Measurements from ENCODE around the gene NRXN3. TPM values are rescaled to one million over a fixed set of nuclear protein-coding genes. Genes with fewer than 3 reads are reported as not detected.
A peak's percentile ranks its signal among the peaks of the same experiment; 100 is the strongest.

NRXN3 gene
- polyA plus RNA-seq, 3 donors, result 6.4 to 7.9 (median 6.9) TPM

GRCh38 chr14:78592616-78593219 lies 422.5 kb downstream of the NRXN3 start:
- no peak for DNase-seq (ENCODE audit: extremely low read depth in 1 of 11, low read depth in 9 of 11, low spot score in 4 of 11)

GRCh38 chr14:78593949-78594348 lies 423.8 kb downstream of the NRXN3 start:
- DNase-seq (ENCODE audit: extremely low read depth in 1 of 11, low read depth in 9 of 11, low spot score in 4 of 11), result no peak

- DNase-seq (ENCODE audit: extremely low read depth in 1 of 11, low read depth in 9 of 11, low spot score in 4 of 11), result no peak
These were observed 425.6 kb downstream of the NRXN3 start for GRCh38 chr14:78595797-78596196.

- peak; percentile 33 to 63 (median 43) for DNase-seq (ENCODE audit: extremely low read depth in 1 of 11, low read depth in 9 of 11, low spot score in 4 of 11)
These were observed 428.1 kb downstream of the NRXN3 start for GRCh38 chr14:78598046-78598920.

DNA sequence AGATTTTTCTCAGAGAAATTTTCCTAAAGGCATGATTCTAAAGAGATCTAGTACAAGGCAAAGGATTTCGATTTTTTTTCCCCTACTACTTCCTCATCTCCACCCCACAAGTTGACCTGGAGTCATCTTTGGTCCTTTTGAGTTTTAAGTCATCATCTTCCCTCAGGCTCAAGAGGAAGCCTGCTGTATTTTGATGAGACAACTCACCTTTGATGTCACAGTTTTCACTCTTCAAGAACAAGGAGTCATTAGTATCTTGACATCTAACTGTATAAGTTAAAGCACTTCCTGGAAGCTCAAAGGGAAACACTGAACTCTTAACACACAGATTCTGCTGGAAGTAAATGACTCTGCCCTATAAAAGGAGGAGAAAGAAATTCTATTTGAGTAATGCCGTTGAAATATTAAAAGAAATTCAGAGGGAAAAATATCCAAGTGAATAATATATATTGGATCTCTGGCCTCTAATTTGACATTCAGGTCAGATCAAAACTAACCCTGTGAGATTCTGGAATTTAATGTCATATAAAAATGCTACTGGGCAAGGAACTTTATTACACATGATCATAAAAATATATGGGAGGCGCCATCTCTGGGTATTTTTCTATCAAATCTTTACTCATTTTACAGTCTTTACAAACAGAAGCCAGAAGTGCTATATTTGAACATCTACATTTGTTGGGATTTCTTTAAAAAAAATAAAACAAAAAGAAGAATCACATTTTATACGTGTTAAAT lies 435.0 kb downstream of the NRXN3 start:
- DNase-seq (ENCODE audit: extremely low read depth in 1 of 11, low read depth in 9 of 11, low spot score in 4 of 11), result no peak

DNA sequence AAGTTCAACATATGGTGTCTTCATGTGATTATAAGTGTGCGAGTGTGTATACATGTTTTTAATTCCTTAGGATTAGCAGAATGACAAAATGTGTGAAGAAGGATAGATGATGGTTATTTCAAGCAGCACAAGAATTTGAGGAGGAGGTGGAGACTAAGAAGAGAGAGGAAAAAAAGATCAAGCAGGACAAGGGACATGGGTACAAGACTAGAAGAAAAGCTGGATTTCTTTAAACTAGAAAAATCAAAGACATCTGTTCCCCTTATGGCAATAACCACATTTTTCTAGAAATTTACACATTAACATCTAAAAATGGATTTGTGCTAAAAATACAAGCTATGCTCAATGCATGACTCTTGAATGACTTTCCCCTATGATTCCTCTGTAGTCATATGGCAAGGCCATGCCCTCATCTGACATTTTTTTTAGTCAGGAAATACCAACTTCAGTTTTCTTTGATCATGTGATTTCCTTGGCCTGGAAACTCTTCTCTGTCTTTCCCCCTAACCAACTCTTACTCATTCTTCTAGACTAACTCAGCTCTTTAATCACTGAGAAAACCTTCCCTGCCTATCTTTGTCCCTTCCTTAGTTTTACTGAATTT lies 435.8 kb downstream of the NRXN3 start:
- DNase-seq (ENCODE audit: extremely low read depth in 1 of 11, low read depth in 9 of 11, low spot score in 4 of 11), result no peak

- no peak for DNase-seq (ENCODE audit: extremely low read depth in 1 of 11, low read depth in 9 of 11, low spot score in 4 of 11)
These were observed 439.0 kb downstream of the NRXN3 start for GRCh38 chr14:78608998-78609787.

DNA sequence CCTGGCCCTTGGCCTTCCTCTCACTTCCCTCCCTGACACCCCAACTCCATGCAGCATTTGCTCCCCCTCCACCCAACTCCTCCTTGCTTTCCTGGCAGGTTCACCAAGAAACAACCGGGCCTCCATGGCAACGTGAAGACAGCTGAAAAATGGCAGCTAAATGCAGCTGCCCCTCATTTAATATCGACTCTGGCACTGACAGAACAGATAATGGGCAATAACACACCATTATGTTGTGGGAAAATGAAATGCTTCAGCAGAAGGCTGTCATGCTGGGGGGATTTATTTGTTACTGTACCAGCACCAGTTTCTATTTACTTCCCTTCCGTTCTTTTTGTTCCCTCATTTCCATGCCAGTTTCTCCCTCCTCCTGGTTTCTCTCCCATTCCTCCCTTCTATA lies 440.8 kb downstream of the NRXN3 start:
- no peak for DNase-seq (ENCODE audit: extremely low read depth in 1 of 11, low read depth in 9 of 11, low spot score in 4 of 11)

DNA sequence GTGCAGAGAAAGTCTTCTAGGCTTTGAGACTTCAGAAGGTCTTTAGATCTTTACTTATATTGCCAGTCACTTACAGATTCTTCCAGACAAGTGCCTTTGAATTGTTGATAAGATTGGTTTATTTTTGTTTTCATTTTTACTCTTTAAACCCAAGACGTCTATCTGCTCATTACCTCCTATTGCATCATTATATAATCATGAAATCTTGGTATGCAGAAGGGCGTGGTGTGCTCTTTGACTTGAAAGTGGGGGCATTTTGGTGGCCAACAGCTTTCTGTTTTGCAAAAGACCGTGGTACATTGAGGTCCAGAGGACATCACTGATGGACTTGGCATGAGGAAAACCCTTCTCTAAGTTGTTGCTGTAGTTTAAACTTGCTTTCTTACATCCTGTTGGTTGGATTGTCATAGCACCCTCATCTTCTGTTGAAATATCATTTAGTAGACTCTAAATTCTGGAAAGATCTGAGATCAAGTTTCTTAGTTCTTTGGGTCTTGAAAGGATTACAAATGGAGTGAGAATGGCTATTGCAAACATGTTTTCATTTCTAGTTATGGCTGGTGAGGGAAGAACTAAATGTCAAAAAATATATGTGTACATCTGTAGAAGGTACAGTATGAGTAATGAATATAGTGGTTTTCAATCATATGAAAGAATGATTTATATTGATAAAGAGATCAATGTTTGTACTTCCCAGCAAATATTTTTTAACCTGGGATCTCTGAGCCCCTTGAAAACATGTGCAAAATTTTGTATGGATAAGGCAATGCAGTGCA lies 441.8 kb downstream of the NRXN3 start:
- DNase-seq (ENCODE audit: extremely low read depth in 1 of 11, low read depth in 9 of 11, low spot score in 4 of 11), result no peak

DNA sequence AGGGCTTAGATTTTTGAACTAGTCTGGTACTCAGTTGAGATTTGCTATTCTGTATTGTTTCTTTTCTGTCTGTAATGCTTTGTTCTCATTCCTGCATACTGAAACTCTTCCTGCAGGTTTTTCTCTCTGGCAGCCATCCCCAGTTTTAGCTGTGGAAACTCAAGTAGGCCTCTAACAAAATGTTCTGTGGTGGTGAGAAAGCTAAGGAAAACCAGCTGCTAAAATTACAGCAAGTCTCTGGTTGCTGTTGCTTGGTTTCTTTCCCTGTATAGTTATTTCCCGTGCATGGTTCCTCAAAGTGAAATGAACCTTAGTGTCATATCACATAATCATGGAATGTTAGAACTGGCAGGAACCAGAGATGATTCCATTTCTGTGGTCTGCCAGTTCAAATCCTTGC lies 442.5 kb downstream of the NRXN3 start:
- DNase-seq (ENCODE audit: extremely low read depth in 1 of 11, low read depth in 9 of 11, low spot score in 4 of 11), result no peak

- no peak for DNase-seq (ENCODE audit: extremely low read depth in 1 of 11, low read depth in 9 of 11, low spot score in 4 of 11)
These were observed 444.4 kb downstream of the NRXN3 start for GRCh38 chr14:78614593-78614992.

DNA sequence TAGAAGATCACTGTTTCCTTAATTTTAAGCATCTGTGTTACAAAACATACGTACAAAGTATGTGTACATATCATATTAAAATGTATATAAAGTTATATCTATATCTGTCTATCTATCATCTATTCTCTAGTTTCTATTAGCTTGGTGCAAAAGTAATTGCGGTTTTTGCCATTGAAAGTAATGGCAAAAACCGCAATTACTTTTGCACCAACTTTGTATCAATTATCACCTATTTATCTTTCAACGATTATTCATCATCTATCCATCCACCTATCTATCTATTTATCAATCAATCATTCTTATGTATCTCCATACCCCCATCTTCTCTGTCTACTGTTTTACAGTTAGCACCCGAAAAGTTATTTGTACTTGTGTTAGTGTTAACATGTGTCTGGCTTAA lies 447.6 kb downstream of the NRXN3 start:
- DNase-seq (ENCODE audit: extremely low read depth in 1 of 11, low read depth in 9 of 11, low spot score in 4 of 11), result no peak

- no peak for DNase-seq (ENCODE audit: extremely low read depth in 1 of 11, low read depth in 9 of 11, low spot score in 4 of 11)
These were observed 448.2 kb downstream of the NRXN3 start for GRCh38 chr14:78618368-78618767.

DNA sequence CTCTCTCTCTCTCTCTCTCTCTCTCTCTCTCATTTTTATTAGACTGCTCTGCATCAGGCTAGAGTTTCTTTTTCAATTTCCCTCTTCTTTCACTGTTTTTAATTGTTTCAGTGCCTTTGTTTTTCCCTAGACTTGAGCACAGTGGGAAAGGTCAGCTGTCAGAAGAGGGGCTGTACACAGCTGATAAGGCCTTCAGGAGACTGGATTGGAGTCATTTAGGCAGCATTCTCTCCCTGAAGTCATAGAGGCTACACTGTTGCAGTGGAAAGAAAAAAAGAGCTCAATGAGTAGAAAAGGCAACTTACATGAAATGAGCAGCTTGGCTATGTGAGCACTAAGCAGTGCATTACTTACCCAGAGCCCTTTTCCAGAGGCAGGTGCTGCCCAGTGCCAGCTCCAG lies 456.9 kb downstream of the NRXN3 start:
- no peak for DNase-seq (ENCODE audit: extremely low read depth in 1 of 11, low read depth in 9 of 11, low spot score in 4 of 11)

DNA sequence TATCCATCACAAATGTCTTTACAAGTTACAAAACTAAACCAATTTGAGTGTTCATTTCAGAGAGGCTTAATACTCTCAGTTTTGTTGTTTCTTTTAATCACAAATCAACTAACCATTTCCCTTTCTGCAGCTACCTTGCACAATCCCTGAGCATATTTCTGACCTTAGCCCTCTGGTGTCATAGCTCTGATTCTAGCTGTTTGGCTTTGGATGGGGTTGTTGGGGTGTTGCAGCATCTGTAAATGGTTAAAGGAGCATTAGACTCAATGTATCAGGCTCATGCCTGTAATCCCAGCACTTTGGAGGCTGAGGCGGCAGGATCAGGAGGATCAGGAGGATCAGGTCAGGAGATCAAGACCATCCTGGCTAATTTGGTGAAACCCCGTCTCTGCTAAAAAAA lies 461.4 kb downstream of the NRXN3 start:
- no peak for DNase-seq (ENCODE audit: extremely low read depth in 1 of 11, low read depth in 9 of 11, low spot score in 4 of 11)

- DNase-seq (ENCODE audit: extremely low read depth in 1 of 11, low read depth in 9 of 11, low spot score in 4 of 11), result no peak
These were observed 463.6 kb downstream of the NRXN3 start for GRCh38 chr14:78633752-78634151.

GRCh38 chr14:78637489-78637888 lies 467.3 kb downstream of the NRXN3 start:
- DNase-seq (ENCODE audit: extremely low read depth in 1 of 11, low read depth in 9 of 11, low spot score in 4 of 11), result no peak

GRCh38 chr14:78637908-78638475 lies 467.8 kb downstream of the NRXN3 start:
- DNase-seq (ENCODE audit: extremely low read depth in 1 of 11, low read depth in 9 of 11, low spot score in 4 of 11), result peak in 3 of 11 donors; percentile 4 to 24 (median 9)
